Activated gamma-delta T cell treated with Interleukin-2 at 50 U/mL for 16 hours (primary cell): ENCODE results near the gene MAPK11.
"Not testable (repeated sequence)": the region's sequence is repeated elsewhere in the genome, so short reads cannot be mapped to it uniquely, and the experiment has no call there.

Experiments used
- DNase-seq: peaks from one replicate; pipeline ENCODE4 v3.0.0-alpha.2; 2020

Gene MAPK11

DNA sequence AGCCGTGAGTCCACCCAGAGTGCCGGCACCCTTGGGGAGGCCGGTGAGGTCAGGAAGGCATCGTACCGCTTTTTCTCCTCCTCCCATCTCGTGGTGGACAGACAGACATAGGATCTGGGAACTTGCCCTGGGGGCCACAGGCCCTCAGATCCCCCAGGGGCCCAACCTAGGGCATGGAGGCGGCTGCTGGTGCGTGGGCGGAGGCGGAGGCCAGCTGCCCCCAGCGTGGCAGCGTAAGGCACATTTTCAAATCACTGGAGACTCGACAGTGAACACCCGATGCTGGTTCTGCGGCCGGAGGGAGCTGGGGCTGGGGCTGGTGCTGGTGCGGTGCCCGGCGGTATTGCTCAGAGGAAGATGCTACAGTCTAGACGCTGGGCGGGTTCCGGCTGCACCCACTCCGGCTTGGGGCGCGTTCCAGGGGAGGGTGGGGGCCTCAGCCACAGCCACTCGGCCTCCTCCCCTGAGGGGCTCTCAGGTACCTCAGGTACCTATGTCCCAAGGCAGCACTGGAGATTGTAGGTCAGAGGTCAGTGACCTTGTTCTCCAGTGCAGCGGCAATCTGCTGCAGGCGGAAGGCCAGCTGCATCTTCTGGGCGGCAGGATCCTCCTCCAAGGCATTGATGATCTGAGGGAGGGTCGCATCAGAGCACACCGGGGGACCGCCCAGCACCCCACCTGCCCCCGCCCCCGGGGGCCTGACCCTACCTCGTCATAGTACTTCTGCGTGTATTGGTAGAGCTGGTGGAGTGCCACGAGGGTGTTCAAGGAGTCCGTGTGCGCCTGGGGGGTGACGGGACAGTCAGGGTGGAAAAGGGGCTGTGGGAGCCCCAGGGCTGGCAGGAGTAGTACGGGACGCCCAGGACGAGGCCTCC lies 5.2 kb upstream of the MAPK11 start:
- DNase-seq, result no peak

DNA sequence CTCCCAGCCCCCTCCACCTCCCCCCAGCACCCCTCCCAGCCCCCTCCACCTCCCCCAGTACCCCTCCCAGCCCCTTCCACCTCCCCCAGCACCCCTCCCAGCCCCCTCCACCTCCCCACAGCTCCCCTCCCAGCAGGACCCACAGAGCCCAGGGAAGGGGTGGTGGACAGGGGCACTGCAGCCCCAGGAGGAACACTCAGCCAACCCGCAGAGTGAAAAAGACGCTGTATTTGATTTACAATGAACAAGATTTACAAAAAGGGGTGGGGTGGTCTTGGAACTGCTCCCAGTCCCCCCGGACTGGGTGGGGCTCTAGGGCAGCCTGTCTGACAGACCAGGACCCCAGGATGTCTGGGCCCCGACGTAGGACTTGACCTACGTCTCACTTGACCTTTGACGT lies 4.6 kb upstream of the MAPK11 start:
- DNase-seq, result no peak

DNA sequence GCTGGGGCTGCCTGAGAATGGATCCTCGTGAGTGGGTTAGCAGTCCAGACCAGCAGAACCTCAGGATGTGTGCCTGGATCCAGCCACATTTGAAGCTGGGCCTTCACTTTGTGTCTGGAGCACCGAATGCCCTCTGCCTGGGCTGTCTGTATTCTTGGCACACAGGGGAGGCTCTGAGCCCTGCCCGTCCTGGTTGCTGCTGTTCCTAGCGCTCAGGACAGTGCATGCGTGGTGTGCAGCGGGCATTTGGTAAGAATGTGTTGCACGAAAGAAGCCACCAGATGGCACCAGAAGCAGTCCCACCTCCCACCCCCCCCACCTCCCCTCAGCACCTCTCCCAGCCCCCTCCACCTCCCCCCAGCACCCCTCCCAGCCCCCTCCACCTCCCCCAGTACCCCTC lies 4.1 kb upstream of the MAPK11 start:
- peak; percentile 30 for DNase-seq

DNA sequence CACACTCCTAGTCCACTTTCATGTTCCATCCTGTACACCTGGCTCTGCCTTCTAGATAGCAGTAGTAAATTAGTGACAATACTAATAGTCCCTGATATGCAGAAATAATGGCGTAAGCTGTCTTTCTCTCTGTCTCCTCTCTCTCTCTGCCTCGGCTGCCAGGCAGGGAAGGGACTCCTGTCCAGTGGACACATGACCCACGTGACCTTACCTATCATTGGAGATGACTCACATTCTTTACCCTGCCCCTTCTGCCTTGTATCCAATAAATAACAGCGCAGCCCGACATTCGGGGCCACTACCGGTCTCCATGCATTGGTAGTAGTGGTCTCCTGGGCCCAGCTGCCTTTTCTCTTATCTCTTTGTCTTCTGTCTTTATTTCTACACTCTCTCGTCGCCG lies 3.6 kb upstream of the MAPK11 start:
- DNase-seq, result not testable (repeated sequence)

DNA sequence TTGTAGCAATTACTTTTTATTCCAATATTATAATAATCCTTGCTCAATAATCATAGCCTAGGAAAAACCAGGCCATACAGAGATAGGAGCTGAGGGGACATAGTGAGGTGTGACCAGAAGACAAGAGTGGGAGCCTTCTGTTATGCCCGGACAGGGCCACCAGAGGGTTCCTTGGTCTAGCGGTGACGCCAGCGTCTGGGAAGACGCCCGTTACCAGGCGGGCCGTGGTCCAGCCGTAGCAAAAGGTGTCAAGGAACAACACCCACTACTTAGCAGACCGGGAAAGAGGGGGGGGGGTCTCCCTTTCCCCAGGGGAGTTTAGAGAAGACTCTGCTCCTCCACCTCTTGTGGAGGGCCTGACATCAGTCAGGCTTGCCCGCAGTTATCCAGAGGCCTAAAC lies 3.2 kb upstream of the MAPK11 start:
- DNase-seq, result not testable (repeated sequence)

DNA sequence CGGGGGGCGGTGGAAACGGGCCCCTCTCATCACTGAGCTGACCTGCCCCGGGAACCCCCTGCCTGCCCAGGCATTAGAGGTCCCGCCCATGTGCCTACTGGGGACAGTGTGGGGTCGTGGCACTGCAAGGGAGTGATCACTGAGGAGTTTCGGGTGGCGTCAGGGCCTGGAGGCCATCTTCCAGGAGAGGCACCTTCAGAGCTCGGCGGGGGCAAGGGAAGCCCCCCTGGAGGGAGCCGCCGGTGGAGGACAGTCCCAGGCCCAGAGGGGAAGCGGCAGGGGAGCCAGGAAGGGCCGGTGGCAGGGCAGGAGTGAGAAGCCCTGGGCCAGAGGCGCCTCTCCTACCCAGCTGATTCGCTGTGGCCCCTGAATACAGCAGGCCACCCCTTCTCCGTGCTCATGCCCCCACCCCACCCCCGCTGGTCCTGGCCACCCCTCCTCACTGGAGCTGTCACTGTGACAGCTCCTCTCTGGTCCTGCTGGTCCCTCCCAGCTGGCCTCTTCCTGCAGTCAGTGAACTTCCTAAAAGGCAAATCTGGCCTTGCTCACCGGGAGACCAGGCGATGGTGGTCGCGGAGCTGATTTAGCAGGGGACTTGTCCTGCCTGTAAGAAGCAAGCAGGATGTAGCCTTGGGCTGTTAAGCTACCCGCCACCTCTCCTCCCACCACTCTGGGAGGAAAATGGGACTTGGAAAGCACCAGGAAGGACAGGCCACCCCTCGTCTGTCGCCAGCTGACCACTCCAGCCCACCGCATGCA lies 2.0 kb upstream of the MAPK11 start:
- DNase-seq, result no peak

DNA sequence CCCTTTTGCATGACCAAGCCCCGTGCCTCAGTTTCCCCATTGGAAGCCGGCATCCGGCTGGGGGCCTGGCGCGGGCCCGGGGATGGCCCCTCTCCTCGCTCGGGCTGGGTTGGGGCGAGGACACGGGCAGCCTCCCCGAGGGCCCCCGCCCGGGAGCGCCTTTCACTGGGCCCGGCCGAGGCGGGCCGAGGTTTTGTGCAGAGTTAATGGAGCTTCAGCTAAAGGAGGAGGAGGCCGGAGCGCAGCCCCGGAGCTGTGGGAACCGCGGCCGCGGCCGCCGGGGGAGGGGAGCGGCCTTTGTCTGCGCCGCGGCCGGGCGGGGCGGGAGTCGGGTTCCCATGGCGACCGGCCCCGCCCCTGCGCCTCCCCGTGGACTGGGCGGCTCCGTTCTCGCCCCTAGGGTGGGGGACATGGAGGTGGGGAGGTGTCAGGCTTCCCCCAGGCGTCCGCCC lies 1.4 kb upstream of the MAPK11 start:
- peak; percentile 45 for DNase-seq

DNA sequence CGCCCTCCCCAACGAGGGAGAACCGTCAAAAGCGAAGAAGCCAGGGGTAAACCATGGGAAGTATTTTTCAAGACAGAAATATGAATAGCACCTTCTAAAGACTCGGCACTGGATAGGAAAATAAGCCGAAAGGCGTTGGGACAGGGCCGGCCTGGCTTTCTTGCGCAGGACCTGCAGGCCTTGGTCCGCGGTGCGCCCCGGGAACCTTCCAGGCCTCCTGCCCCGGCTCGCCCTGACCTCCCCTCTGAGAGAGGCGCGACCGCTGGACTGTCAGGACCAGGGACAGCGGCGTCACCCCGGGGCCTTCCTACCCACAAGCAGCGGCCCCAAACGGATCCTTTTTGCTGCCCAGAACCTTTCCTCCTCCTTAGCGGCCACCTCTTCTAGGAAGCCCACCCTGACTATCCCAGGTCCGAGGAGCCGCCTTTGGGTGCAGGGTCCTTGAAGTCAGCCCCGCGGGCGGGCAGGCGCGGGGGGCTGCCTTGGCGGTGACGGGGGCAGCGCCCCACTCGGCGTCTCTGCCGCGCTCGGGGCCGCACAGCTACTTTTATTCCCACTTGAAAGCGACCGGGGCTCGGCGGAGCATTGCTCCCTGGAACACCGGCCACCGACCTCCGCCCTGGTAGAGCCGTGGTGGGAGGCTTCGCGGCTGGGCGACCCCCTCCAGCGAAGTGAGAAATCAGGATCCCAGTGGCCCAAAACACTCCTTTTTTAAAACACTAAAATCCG lies 650 bp upstream of the MAPK11 start:
- peak; percentile 69 for DNase-seq

DNA sequence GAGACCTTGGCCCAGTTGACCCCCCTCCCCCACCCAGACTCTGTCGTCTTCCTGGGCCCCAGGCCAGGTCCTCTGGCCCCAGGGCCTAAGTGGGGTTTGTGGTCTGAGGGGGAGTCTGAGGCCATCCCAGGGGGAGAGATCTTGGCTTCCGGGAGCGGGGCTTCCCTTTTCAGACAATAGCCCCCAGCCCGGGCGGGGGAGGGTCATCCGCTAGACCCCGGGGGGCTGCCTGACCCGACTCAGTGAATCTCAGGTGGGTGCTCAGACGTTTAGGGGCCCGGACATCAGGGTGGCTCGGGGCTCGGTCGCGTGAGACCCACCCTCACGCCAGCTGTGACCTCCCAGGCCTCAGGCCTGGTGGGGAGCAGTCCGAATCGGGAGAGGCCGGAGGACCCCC lies 609 bp downstream of the MAPK11 start:
- no peak for DNase-seq

DNA sequence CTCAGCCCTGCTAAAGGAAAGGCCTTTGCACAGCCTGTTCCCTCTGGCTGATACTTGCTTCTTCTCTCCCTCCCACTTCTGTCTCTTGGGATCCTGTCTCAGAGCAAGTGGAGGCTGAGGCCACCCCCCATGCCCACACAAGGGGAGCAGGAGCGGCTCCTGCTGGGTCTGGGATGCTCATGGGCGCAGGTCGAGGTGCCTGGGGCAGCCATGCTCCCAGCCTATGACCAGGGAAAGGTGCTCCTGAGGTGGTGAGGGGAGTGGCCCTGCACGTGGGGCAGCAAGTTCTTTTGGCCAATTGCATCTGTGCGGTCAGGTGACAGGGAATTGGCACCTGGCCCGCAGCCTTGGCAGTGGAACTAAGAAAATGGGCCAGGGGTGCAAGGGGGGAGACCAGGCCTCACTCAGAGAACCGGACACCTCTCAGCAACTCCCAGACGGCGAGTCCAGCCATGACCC lies 1.5 kb downstream of the MAPK11 start:
- DNase-seq, result no peak

DNA sequence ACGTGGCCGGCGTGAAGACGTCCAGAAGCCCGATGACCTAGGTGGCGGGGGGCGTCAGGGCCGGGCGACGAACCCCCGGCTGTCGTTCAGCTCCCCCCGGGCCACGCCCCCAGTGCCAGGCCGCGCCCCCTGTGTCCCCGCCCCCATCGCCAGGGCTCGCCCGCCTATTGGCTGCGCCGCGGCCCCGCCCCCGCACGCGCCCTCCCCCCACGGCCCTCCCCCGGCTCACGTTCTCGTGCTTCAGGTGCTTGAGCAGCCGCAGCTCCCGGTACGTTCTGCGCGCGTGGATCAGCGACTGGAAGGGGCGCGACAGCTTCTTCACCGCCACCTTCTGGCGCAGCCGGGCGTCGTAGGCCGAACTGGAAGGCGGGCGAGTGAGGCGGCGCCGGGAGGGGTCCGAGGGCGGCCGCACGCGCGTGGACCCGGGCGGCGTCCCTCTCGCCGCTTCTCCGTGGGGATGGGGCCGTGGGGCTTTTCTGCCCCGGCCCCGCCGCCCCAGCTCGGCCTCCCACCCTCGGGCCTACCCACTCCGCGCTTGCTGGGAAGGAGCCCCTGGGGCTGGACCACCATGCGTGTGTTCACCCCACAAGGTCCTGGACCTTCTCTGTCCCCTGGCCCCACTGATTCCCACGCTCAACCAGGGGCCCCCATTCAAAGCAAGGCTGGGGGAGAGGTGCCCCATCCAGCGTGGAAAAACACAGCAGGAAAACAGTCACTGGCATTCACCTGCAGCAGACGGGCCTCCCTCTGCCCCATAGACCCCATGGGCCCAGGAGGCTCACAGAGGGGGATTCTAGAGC lies 2.4 kb downstream of the MAPK11 start:
- peak; percentile 24 for DNase-seq

DNA sequence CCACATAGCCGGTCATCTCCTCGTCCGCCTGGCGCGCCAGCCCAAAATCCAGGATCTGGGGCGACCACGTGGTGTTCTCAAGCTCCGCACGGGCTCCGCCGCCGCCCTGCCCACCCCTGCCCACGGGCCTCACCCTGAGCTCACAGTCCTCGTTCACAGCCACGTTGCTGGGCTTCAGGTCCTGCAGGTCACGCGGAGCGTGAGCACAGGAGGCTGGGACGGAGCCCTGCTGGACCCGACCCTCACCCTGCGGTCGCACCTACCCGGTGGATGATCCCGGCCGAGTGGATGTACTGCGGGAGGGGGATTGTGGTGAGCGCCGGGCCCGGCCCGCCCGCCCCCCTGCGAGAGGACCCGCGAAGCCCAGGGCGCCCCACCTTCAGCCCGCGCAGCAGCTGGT lies 3.2 kb downstream of the MAPK11 start:
- no peak for DNase-seq

DNA sequence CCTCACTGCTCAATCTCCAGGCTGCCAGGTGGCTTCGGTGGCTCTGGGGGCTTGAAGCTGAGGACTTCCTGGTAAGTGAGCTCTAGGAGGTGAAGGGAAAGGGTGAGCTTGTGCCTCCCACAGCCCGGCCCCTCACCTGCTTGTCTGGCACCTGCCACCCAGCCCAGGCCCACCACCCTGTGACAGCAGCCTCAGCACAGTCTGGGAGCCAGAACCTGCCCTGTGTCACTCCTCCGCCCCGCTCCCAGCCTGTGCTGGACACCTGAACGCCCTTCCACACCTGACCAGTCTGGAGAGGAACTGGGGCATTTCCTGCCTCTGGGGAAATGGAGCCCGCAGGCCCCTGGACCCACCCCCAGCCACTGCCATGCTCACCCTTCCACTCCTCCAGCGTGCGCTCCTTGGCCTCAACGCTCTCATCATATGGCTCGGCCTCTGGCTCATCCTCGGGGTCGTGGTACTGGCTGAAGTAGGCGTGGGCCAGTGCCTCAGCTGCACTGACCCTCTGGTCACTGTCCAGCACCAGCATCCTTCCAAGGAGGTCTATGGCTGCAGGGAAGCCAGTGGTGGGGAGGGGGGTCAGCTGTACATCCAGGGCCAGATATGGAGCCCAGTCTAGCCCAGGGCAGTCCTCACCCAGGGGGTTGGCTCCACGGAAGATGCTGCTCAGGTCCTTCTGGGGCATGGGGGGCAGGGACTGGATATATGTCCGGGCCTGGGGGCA lies 5.1 kb downstream of the MAPK11 start:
- no peak for DNase-seq

DNA sequence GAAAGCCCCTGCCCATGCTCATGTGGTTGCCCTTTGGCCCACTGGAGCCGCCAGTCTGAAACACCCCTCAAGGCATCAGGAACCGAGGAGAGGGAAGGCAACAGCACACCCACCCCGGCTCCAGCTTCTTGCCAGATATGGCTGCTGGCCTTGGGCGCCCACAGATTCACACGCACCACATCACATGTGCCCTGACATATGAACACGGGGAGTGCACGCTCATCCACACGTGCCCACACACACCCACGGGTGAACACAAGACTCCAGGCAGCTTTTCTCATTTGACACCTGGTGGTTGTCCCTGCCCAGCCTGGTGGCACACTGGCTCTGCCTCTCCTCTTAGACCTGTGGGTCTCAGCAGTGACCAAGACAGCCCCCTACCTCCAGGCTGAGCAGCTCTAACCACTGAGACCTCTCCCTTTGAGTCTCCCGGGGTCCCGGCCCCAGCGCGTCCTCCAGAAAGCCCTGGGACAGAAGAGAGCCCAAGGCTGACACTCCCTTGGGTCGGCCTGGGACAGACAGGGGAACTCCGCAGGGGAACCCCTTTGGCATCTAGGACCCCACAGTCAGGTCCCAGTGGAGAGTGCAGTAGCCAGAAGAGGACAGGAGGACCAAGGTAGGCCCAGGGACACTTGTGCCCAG lies 6.0 kb downstream of the MAPK11 start:
- DNase-seq, result no peak

DNA sequence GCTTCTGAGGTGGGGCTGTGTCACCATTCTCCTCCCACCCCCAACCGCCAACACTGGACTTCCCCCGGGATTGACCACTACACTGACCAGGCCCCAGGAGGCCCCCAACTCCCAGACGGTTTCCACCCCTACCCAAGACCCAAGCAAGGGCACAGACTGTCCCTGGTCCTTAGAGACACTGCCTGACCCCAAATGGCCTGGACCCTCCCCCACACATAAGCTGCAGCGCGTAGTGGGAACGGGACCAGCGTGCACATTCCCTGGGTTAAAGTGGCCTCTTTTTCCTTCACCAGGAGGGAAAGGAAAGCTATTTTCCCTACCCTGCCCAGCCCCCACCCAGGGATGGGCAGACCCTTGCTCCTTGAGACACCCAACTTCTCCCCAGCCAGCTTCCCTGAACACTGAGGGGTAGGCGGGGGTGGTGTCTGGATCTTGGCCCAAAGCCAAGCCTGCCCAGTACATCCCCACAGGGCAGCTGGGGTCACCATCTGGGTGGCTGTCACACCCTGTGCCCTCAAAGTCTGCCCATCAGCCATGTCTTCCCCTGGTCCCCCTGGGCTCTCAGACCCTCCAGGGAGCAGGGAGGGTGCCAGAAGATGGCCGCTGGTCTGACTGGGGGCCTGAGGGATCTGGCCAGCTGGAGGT lies 7.1 kb downstream of the MAPK11 start:
- no peak for DNase-seq

DNA sequence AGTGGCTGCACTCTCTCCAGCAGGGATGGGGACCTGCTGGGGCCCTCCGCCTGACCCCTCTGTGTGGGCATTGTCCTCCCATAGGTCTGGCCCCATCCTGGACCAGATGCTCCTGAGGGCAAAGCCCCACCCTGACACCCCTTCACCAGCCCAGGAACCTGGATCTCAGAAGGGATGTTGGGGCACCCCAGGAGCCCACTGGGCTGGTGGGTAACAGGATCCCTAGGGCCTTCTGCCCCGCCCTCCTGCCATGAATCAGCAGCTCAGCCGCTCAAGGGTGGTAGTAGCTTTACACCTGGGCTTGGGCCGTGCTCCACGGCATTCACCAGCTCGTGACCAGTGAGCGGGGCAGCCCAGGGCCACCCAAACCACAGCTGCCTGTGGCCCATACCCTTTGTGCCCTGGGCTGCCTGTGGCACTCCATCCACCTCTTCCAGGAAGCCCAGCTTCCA lies 7.7 kb downstream of the MAPK11 start:
- no peak for DNase-seq

DNA sequence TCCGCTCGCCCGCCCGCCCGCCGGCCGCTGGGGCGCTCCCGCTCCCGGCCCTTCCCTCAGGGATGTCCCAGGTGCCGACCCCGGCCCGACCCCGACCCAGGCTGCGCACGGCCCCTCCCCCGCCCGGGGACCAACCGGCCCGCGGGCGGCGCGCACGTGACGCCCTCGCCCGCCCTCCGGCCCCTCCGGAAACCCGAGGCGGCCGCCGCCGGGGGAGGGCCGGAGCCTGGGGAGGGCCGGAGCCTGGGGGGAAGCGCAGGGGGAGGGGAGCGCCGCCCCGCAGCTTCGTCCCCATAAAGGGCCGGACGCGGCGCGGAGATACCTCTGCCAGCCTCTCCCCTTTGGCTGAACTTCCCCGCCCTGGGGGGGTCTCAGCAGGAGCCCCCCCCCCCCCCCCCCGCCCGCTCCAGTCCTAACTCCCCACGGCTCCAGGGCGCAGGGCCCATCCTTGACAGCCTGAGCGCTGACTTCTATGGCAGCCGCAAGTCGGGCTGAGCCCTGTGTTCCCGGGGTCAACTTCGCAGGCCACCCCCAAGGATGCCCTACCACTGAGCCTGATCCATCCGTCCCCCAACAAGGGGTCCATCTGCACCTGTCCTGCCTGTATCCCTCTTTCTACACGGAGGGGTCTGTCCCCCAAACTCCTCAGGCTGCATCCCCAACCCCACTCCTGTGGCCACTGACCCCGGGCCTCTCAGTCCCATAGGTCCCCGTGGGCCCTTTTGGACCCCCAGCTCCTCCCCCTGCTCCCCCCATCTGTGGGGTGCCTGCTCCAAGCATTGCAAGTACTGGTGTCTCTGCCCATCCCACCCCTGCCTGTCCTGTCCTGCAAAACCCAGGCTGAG lies 8.3 kb downstream of the MAPK11 start, which contains the start of gene MAPK12:
Gene MAPK12 (minus strand): TSS at position 69 of the 845 bp plus-strand sequence. CDS start 174 bp downstream, outside the sequence.
- DNase-seq, result no peak

DNA sequence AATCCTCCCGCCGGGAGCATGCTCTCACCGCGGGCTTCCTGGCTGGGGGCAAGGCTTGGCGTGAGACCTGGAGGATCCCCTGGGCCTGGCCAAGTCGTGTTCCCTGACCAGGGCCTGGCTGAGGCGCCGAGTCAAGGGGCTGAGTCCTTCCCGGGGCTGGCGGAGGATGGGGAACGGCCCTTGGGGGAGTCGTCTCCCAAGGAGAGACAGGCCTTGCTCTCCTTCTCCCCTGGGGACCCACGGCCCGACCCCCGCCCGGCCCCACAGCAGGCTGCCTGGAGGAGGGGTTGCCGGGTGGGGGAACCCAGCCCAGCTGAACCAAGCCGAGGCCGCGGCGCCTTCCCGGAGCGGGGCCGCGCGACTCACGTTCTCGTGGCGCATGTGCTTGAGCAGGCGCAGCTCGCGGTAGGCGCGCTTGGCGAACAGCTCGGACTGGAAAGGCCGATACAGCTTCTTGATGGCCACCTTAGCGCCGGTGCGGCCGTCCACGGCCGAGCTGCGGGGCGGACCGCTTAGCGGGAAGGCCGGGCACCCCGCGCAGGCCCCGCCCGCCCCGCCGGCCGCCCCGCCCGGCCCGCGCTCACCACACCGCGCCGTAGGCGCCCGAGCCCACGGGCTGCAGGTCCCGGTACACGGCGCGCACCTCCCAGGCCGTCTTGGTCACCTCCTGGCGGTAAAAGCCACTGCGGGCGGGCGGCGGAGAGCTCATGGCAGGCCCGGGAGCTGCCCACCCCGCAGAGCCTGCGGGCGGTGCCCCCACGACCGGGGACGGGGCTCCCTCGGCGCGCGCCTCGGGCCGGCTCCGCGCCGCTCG lies 9.2 kb downstream of the MAPK11 start:
- no peak for DNase-seq

DNA sequence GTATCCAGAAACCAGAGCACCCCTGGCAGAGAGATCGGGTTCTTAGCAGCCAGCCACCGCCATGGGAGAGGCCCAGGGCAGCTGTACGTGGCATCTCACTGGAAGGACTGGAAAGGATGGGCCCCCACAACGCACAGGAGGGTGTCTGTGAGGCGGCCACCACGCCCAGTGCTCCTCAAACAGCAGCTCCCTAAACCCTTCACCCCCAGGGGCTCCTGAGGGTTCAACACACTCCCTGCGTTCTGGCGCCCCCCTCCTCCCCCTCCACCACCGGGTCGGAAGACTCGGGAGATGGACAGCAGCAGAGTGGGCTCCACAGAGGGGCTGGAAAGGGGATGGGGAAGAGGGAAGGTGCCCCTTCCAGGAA lies 9.8 kb downstream of the MAPK11 start:
- DNase-seq, result no peak
